ENCODE measurements around the gene NMT1. TPM values are rescaled to one million over a fixed set of nuclear protein-coding genes. Genes with fewer than 3 reads are reported as not detected.

NMT1 gene
- total RNA-seq, 1 donor from 2014 or later, result 80.6 TPM

- Mint-ChIP-seq H3K27me3 (ENCODE audit: low read depth) (no peaks in the 10 kb centered on the region), H3K27ac (no peak overlapping the region), H3K36me3 (peaks cover 12% of the 10 kb centered on the region), H3K4me3 (no peak overlapping the region), H3K4me1 (peaks cover 2% of the 10 kb centered on the region), H3K9me3 (no peaks in the 10 kb centered on the region)
- no peak for TF ChIP-seq CTCF (IDR thresholded peaks at IDR 0.05; ENCODE audit: unreplicated experiment)
- DNase-seq (ENCODE audit: low spot score in 2 of 2, unreplicated experiment in 2 of 2), result no peak
These were observed 54.0 kb downstream of the NMT1 start for GRCh38 chr17:45115015-45115625.

DNA sequence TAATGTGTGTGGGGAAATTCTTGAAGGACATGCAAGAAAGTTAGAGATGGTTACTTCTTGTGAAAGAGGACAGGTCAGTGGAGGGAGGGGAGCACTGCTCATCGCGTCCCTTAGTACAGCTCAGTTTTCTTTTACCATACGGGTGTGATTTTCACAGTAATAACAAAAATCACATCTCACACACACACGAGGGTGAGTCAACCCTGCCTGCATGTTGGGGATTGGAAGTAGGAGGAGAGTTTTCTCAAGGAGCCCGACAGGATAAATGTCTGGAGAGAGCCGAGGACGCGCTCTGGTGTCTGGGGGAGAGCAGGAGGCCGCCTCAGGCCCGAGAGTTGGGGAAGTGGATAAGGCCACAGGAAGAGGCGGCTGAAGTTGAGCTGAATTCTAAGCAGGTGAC lies 54.8 kb downstream of the NMT1 start:
- no peak for TF ChIP-seq CTCF (IDR thresholded peaks at IDR 0.05; ENCODE audit: unreplicated experiment)

DNA sequence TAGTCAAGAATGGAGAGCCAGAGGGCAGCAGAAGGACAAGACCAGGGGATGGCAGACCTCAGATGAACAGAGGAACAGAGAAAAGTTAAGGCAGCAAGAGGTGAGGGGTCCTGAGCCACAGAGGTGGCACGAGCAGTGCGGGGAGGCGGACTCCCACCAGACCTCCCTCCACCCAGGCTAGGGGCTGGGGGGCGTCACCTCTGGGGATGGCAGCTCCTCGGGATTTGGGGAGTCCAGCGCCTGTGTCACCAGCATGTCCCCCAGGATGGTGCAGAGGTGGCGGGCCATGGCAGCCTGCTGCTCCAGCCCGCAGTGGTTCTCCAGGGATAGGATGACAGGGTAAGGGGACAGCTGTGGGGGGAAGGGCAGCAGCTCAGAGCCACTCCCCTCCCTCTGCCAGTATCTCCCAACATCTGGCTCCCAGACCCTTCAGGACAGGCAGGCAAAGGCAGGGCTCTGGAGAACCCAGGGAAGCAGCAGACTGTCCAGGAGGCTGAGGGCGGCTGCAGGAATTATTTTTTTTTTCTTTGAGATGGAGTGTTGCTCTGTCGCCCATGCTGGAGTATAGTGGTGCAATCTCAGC lies 55.4 kb downstream of the NMT1 start:
- Mint-ChIP-seq H3K36me3 (peaks cover 12% of the 10 kb centered on the region), H3K27ac (no peak overlapping the region), H3K4me3 (no peak overlapping the region), H3K9me3 (no peaks in the 10 kb centered on the region), H3K27me3 (ENCODE audit: low read depth) (no peaks in the 10 kb centered on the region), H3K4me1 (peaks cover 2% of the 10 kb centered on the region)
- no peak for TF ChIP-seq CTCF (IDR thresholded peaks at IDR 0.05; ENCODE audit: unreplicated experiment)
- DNase-seq (ENCODE audit: low spot score in 2 of 2, unreplicated experiment in 2 of 2), result no peak

More for the DNA sequence above, 54.8 kb downstream of the NMT1 start:
- H3K27me3 Mint-ChIP-seq (ENCODE audit: low read depth), result no peaks in the 10 kb centered on the region
- peaks cover 12% of the 10 kb centered on the region for H3K36me3 Mint-ChIP-seq
- H3K27ac Mint-ChIP-seq, result no peak overlapping the region
- no peaks in the 10 kb centered on the region for H3K9me3 Mint-ChIP-seq
- peaks cover 2% of the 10 kb centered on the region for H3K4me1 Mint-ChIP-seq
- no peak overlapping the region for H3K4me3 Mint-ChIP-seq
- DNase-seq (ENCODE audit: low spot score in 2 of 2, unreplicated experiment in 2 of 2), result no peak

DNA sequence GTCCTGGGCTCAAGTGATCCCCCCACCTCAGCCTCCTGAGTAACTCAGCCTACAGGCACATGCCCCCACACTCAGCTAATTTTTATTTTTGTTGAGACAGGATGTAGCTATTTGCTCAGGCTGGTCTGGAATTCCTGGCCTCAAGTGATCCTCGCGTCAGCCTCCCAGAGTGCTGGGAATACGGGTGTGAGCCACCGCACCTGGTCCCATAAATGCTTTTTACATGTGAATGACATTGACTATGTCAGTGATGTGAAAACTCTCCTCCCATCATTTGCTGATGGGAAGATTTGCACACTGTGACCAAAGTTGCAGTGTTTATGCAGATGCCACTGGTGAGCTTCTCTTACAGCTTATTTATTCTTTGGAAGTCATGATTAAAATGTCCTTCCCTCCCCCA lies 56.2 kb downstream of the NMT1 start:
- Mint-ChIP-seq H3K9me3 (no peaks in the 10 kb centered on the region), H3K36me3 (peaks cover 12% of the 10 kb centered on the region), H3K4me1 (peaks cover 2% of the 10 kb centered on the region), H3K27ac (no peak overlapping the region), H3K27me3 (ENCODE audit: low read depth) (no peaks in the 10 kb centered on the region), H3K4me3 (no peak overlapping the region)
- no peak for DNase-seq (ENCODE audit: low spot score in 2 of 2, unreplicated experiment in 2 of 2)
- TF ChIP-seq CTCF (IDR thresholded peaks at IDR 0.05; ENCODE audit: unreplicated experiment), result no peak

DNA sequence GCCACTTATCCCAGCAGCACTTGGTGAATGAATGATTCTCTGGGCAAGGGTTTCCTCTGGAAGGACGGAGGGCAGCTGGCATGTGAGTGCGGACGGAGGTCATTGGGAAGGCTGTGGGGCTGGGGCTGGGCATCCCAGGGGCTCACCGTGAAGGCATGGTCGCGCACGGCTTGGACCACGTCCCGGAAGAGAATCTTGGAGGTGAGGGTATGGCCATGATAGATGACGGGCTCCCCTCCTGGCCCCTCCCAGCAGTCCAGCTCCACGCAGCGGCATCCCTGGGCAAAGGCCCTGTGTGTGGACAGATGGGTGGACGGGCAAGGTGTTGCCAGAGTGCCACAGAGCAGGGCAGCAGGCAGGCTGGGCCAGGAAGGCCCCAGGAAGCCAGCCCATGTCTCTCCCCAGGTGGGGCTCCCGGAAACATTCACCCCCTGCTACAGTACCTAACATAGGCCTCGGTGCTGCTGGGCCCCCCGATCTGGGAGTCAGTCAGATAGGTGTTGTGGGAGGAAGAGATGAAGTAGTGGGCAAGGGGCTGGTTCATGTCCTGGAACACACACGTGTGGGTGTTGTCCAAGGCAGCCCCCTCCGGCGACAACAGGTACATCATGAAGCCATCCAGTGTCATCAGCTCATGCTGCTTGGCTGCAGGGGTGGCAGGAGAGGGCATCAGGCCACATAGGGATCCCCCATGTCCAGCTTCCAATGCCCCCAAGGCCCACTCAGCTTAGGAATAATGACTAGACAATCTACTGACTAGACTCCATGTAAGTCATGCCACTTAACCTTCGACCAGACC lies 56.9 kb downstream of the NMT1 start:
- Mint-ChIP-seq H3K9me3 (no peaks in the 10 kb centered on the region), H3K27me3 (ENCODE audit: low read depth) (no peaks in the 10 kb centered on the region), H3K36me3 (peaks cover 12% of the 10 kb centered on the region), H3K4me1 (peaks cover 2% of the 10 kb centered on the region), H3K4me3 (no peak overlapping the region), H3K27ac (no peak overlapping the region)
- DNase-seq (ENCODE audit: low spot score in 2 of 2, unreplicated experiment in 2 of 2), result no peak
- TF ChIP-seq CTCF (IDR thresholded peaks at IDR 0.05; ENCODE audit: unreplicated experiment), result no peak
